ENCODE measurements around the gene MRGPRE. TPM values are rescaled to one million over a fixed set of nuclear protein-coding genes. Genes with fewer than 3 reads are reported as not detected.

MRGPRE gene
- total and polyA plus RNA-seq, 9 donors, result not detected

DNA sequence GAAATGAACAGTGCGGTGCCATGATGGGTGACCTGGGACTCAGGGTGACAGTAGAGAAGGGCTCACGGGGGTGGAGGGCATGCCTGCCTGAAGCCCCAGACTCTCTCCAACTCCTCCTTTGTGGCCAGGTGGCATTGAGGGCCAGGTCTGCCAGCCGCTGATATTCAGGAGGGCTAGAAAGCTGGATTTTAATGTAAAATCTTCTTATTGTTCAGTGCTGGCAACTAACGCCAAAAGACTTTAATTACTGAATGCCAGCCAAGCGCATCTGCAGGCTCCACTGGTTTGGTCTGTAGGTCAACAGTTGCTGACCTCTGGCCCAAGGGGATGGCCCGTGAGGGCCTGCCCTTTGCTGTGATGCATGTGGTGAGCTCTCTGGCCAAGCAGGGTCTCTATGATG is 23.9 kb downstream of the MRGPRE start:
- H3K27me3 ChIP-seq, result no peaks in the 10 kb centered on the region
- H3K27ac ChIP-seq, result no peak overlapping the region
- intact Hi-C loops (cut with DNase I), result no loop called here
- TF ChIP-seq POLR2A (IDR thresholded peaks at IDR 0.05) (no peak), EP300 (IDR thresholded peaks at IDR 0.05) (no peak)
- TF ChIP-seq, protein P1, sequence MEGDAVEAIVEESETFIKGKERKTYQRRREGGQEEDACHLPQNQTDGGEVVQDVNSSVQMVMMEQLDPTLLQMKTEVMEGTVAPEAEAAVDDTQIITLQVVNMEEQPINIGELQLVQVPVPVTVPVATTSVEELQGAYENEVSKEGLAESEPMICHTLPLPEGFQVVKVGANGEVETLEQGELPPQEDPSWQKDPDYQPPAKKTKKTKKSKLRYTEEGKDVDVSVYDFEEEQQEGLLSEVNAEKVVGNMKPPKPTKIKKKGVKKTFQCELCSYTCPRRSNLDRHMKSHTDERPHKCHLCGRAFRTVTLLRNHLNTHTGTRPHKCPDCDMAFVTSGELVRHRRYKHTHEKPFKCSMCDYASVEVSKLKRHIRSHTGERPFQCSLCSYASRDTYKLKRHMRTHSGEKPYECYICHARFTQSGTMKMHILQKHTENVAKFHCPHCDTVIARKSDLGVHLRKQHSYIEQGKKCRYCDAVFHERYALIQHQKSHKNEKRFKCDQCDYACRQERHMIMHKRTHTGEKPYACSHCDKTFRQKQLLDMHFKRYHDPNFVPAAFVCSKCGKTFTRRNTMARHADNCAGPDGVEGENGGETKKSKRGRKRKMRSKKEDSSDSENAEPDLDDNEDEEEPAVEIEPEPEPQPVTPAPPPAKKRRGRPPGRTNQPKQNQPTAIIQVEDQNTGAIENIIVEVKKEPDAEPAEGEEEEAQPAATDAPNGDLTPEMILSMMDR (IDR thresholded peaks at IDR 0.05), result no peak
- H3K4me1 ChIP-seq (ENCODE audit: insufficient read depth), result no peaks in the 10 kb centered on the region
- WGBS, 3 donors, result 86 to 91% (median 86%) methylated on average over 6 of the region's 6 CpGs
- H3K9me3 ChIP-seq, result peaks cover 0 to 3% of the 10 kb centered on the region in 2 donors
- DNase-seq, result no peak
- no peaks in the 10 kb centered on the region for H3K36me3 ChIP-seq
- no peak overlapping the region for H3K4me3 ChIP-seq

DNA sequence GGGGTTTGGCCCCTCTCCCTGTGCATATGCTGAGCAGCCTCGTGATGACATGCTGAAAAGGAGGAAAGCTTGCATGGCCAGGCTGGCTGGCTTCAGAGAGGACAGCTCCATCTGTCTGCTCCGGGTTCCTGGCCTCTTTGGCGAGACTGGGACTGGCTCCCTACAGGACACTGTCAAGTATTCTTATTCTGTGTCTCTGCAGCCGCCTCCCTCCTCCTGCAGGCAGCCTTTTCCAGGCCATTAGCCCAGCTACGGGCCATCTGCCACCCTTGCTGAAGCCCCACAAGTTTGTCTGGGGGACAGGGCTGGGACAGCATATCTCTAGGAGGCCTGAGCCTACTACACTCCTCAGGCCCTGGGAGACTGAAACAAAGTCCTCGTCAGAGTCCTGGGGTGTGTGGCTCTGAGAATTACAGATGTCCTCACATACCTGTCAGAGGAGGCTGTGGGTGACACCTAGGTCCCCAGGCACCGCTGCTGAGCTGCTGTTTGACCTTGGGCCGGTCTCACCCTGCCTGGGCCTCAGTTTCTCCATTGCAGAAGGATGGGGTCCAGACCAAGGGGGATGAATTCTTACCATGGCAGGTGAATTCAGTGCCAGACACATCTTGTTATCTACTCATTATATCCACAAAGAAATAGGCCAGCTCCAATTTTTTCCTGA is 24.6 kb downstream of the MRGPRE start:
- no peak overlapping the region for H3K4me3 ChIP-seq
- no peak for DNase-seq
- H3K27ac ChIP-seq, result no peak overlapping the region
- peaks cover 0 to 3% of the 10 kb centered on the region in 2 donors for H3K9me3 ChIP-seq
- H3K27me3 ChIP-seq, result no peaks in the 10 kb centered on the region
- H3K4me1 ChIP-seq (ENCODE audit: insufficient read depth), result no peaks in the 10 kb centered on the region
- TF ChIP-seq EP300 (IDR thresholded peaks at IDR 0.05), result no peak
- TF ChIP-seq, protein P1 (IDR thresholded peaks at IDR 0.05), result no peak
- no peak for TF ChIP-seq POLR2A (IDR thresholded peaks at IDR 0.05)
- 75 to 82% (median 81%) methylated on average over 8 of the region's 8 CpGs for WGBS, 3 donors
- intact Hi-C loops (cut with DNase I), result no loop called here
- no peaks in the 10 kb centered on the region for H3K36me3 ChIP-seq

DNA sequence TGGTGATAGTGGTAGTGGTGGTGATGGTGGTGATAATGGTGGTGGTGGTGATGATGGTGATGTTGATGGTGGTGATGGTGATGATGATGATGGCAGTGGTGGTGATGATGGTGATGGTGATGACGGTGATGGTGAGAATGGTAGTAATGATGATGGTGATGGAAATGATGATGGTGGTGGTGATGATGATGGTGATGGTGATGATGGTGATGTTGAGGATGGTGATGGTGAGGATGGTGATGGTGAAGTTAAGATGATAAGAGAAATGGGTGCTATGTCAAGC is 25.4 kb downstream of the MRGPRE start:
- intact Hi-C loops (cut with DNase I), result no loop called here
- Histone ChIP-seq H3K9me3 (peaks cover 0 to 3% of the 10 kb centered on the region in 2 donors), H3K27ac (no peak overlapping the region), H3K4me3 (no peak overlapping the region), H3K36me3 (no peaks in the 10 kb centered on the region), H3K4me1 (ENCODE audit: insufficient read depth) (no peaks in the 10 kb centered on the region), H3K27me3 (no peaks in the 10 kb centered on the region)
- TF ChIP-seq, protein P1 (IDR thresholded peaks at IDR 0.05), result no peak
- TF ChIP-seq EP300 (IDR thresholded peaks at IDR 0.05), result no peak
- no peak for TF ChIP-seq POLR2A (IDR thresholded peaks at IDR 0.05)
- no peak for DNase-seq
- WGBS, 3 donors, result 93 to 100% (median 96%) methylated on average over 1 of the region's 1 CpG

DNA sequence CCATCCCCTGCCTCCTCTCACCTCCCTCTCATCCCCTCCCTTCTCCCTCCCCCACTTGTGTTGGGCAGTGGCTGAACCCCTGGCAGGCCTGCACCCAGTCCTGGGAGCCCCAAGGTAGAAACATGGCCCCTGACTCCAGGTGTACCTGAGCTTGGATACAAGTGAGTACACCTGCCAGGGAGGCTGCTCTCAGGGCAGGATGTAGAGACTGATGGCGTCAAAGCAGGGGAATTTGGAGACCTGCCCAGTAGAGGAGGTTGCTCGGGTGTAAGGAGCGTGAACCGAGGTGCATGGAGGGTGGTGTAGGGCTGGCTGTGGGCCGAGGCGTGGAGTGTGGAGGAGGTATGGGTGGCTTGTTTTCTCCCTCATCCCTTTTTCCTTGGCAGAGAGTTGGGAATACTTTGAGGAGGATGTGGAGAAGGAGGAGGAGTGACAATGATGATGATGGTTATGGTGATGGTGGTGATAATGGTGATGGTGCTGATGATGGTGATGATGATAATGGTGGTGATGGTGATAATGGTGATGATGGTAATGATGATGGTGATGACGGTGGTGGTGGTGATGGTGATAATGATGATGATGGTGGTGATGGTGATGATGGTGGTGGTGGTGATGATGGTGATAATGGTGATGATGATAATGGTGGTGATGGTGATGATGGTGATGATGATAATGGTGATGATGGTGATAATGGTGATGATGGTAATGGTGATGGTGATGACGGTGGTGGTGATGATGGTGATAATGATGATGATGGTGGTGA is 25.9 kb downstream of the MRGPRE start:
- Histone ChIP-seq H3K27ac (no peak overlapping the region), H3K27me3 (no peaks in the 10 kb centered on the region), H3K36me3 (no peaks in the 10 kb centered on the region), H3K4me3 (no peak overlapping the region), H3K9me3 (peaks cover 0 to under 1% of the 10 kb centered on the region in 2 donors), H3K4me1 (ENCODE audit: insufficient read depth) (no peaks in the 10 kb centered on the region)
- 42 to 56% (median 50%) methylated on average over 8 of the region's 8 CpGs for WGBS, 3 donors
- intact Hi-C loops (cut with DNase I), result no loop called here
- no peak for TF ChIP-seq POLR2A (IDR thresholded peaks at IDR 0.05)
- TF ChIP-seq EP300 (IDR thresholded peaks at IDR 0.05), result no peak
- TF ChIP-seq, protein P1 (IDR thresholded peaks at IDR 0.05), result no peak
- no peak for DNase-seq
